K562 (cell line): Measurements from ENCODE around the gene LGALS3. TPM values are rescaled to one million over a fixed set of nuclear protein-coding genes. Genes with fewer than 3 reads are reported as not detected.

Experiments used
- ATAC-seq: fragments of 200-7000 bp; cut with Tn5 transposase; 3 replicates; pipeline ENCODE4 v1.9.1; 2020; ENCODE audit warnings: moderate library complexity
- BruUV-seq: library from RNA; stranded (reverse); fragments of 400-500 nt; replicated peaks from 2 replicates; lab custom pipeline; 2021; lab: Mats Ljungman, UMichigan
- CTCF ChIA-PET: fragments of 300-600 bp; formaldehyde crosslinking; extraction: SDS; loops from one replicate; lab custom pipeline; 2021; ENCODE audit warnings: low intra/inter-chr PET ratio; lab: Yijun Ruan, JAX
- POLR2A ChIA-PET: fragments of 300-600, 350-650 bp; sonication (Branson Sonifier 250); formaldehyde crosslinking; extraction: SDS; loops from one replicate; lab custom pipeline; 2021; ENCODE audit warnings: antibody characterized with exemption, inconsistent platforms; lab: Yijun Ruan, JAX
- DNase-seq, 4 experiments: peaks; one replicate each; pipeline versions ENCODE4 v3.0.0 to v3.0.0-alpha.2; 2011 to 2018; ENCODE audit warnings: low spot score in 3 of 4, mixed read lengths in 3 of 4; ENCODE audit errors: extremely low read depth in 1 of 4
- FAIRE-seq: peaks from 2 replicates; lab custom pipeline; 2011; peaks lifted over from hg19 to GRCh38; lab: Jason Lieb, UNC
- H2AFZ ChIP-seq: 2 replicates; pipeline ENCODE4 v1.6.0; 2011; ENCODE audit warnings: low read depth, low read length, control low read depth, inconsistent platforms
- H3K27ac ChIP-seq: fragments of 200-600 bp; 3 replicates; pipeline ENCODE4 v1.8.0; 2011; ENCODE audit warnings: low read depth, mild to moderate bottlenecking, control low read depth, inconsistent platforms, low read length, moderate library complexity, mixed read lengths; ENCODE audit errors: extremely low read depth
- H3K27me3 ChIP-seq, 2 experiments: fragments of 300-600 bp in 1 of 2; 2 replicates in 1 of 2; 3 replicates in 1 of 2; pipeline versions ENCODE4 v1.6.0 to v1.8.0; 2011; ENCODE audit warnings: inconsistent platforms in 2 of 2, low read length in 2 of 2, mild to moderate bottlenecking in 1 of 2, mixed read lengths in 1 of 2, moderate library complexity in 1 of 2; ENCODE audit not compliant: control insufficient read depth in 2 of 2, insufficient read depth in 2 of 2
- H3K36me3 ChIP-seq: fragments of 300-600 bp; 3 replicates; pipeline ENCODE4 v1.8.0; 2011; ENCODE audit warnings: mild to moderate bottlenecking, low read length, inconsistent platforms; ENCODE audit not compliant: control insufficient read depth, insufficient read depth
- H3K4me1 ChIP-seq, 2 experiments: fragments of 200-600 bp in 1 of 2; replicated peaks in 1 of 2; 2 replicates in 1 of 2; 3 replicates in 1 of 2; pipeline versions ENCODE4 v1.5.1 to v1.8.0; 2011; ENCODE audit warnings: inconsistent platforms in 2 of 2, low read length in 2 of 2, mild to moderate bottlenecking in 1 of 2, mixed read lengths in 1 of 2, moderate library complexity in 1 of 2; ENCODE audit not compliant: control insufficient read depth in 2 of 2, insufficient read depth in 2 of 2
- H3K4me2 ChIP-seq: 2 replicates; pipeline ENCODE4 v1.6.1; 2011; ENCODE audit warnings: low read length, control low read depth, inconsistent platforms, mixed read lengths; ENCODE audit not compliant: insufficient read depth
- H3K4me3 ChIP-seq: fragments of 200-600 bp; sonication (generic), shearing (Covaris generic); 2 replicates; pipeline ENCODE4 v1.5.1; 2016; ENCODE audit warnings: control low read depth, inconsistent platforms
- H3K79me2 ChIP-seq: fragments of 200-600 bp; 3 replicates; pipeline ENCODE4 v1.8.0; 2011; ENCODE audit warnings: low read length, inconsistent platforms; ENCODE audit not compliant: control insufficient read depth, insufficient read depth
- H3K9ac ChIP-seq, 2 experiments: 2 replicates each; pipeline versions ENCODE4 v1.6.0 to v1.6.1; 2011; ENCODE audit warnings: low read depth in 2 of 2, low read length in 2 of 2, control low read depth in 1 of 2, inconsistent platforms in 1 of 2, mild to moderate bottlenecking in 1 of 2, mixed read lengths in 1 of 2; ENCODE audit not compliant: insufficient read depth in 1 of 2
- H3K9me1 ChIP-seq: one replicate; pipeline ENCODE4 v1.6.0; 2011; ENCODE audit warnings: inconsistent platforms, mild to moderate bottlenecking, low read length, moderate library complexity; ENCODE audit not compliant: control insufficient read depth, insufficient read depth
- H3K9me3 ChIP-seq: replicated peaks from 2 replicates; pipeline ENCODE4 v1.5.1; 2011; ENCODE audit warnings: low read depth, low read length, inconsistent platforms; ENCODE audit not compliant: control insufficient read depth, insufficient read depth
- H4K20me1 ChIP-seq: replicated peaks from 2 replicates; pipeline ENCODE4 v1.6.1; 2011; ENCODE audit warnings: low read length, inconsistent platforms, mixed read lengths; ENCODE audit not compliant: control insufficient read depth, insufficient read depth
- ATF1 ChIP-seq, 2 experiments: fragments of 450-650 bp in 1 of 2; IDR thresholded peaks; 2 replicates each; pipeline ENCODE4 v1.6.1; 2016; ENCODE audit warnings: missing compliant biosample characterization in 1 of 2, missing genetic modification characterization in 1 of 2
- ATF7 ChIP-seq: fragments of 450-650 bp; IDR thresholded peaks from 2 replicates; pipeline ENCODE4 v1.7.1; 2014; ENCODE audit warnings: mild to moderate bottlenecking, moderate library complexity
- BACH1 ChIP-seq: fragments of 200-800 bp; sonication (Bioruptor generic); IDR thresholded peaks from 2 replicates; pipeline ENCODE4 v1.6.1; 2016; ENCODE audit warnings: missing genetic modification characterization, missing compliant biosample characterization
- CTBP1 ChIP-seq: fragments of 450-650 bp; IDR thresholded peaks from 2 replicates; pipeline ENCODE4 v1.6.1; 2016; ENCODE audit warnings: borderline replicate concordance
- NR4A1 ChIP-seq, 2 experiments: fragments of 250-450 bp in 1 of 2; fragments of 450-650 bp in 1 of 2; sonication (Bioruptor Pico) in 1 of 2; IDR thresholded peaks; 2 replicates each; pipeline versions ENCODE4 v1.4.0 to v1.6.1; 2016 to 2020; ENCODE audit warnings: mild to moderate bottlenecking in 2 of 2, missing compliant biosample characterization in 1 of 2, missing genetic modification characterization in 1 of 2, moderate library complexity in 1 of 2
- RFX7 ChIP-seq: fragments of 250-450 bp; sonication (Bioruptor Pico); IDR thresholded peaks from 2 replicates; pipeline ENCODE4 v1.5.1; 2021; ENCODE audit warnings: mild to moderate bottlenecking
- SMARCC2 ChIP-seq: fragments of 450-650 bp; IDR thresholded peaks from 2 replicates; pipeline ENCODE4 v1.6.1; 2017; ENCODE audit warnings: antibody characterized with exemption, moderate library complexity, mild to moderate bottlenecking, low read depth
- SMC3 ChIP-seq: conservative IDR thresholded peaks from 2 replicates; pipeline ENCODE4 v1.6.1; 2011; ENCODE audit warnings: low read depth, low read length, improper control_type of control experiment; ENCODE audit not compliant: insufficient read depth
- YBX1 ChIP-seq: fragments of 450-650 bp; IDR thresholded peaks from 2 replicates; pipeline ENCODE4 v1.7.1; 2016; ENCODE audit warnings: mild to moderate bottlenecking
- ZKSCAN3 ChIP-seq: fragments of 250-450 bp; sonication (Bioruptor Pico); IDR thresholded peaks from 2 replicates; pipeline ENCODE4 v1.4.0; 2020
- ZNF263 ChIP-seq: sonication (generic); formaldehyde crosslinking; IDR thresholded peaks from 2 replicates; pipeline ENCODE4 v1.8.0; 2022; ENCODE audit warnings: mild to moderate bottlenecking, missing genetic modification reagents, borderline replicate concordance
- ZNF384 ChIP-seq: IDR thresholded peaks from 2 replicates; pipeline ENCODE4 v1.6.1; 2012; ENCODE audit warnings: low read depth, low read length, improper control_type of control experiment
- ZNF780A ChIP-seq: fragments of 250-450 bp; sonication (Bioruptor Pico); IDR thresholded peaks from 2 replicates; pipeline ENCODE4 v1.5.0; 2021; ENCODE audit warnings: mild to moderate bottlenecking
- WGBS: fragments of 100-300 bp; shearing (Covaris generic); methylation state at CpG from one replicate; pipeline ENCODE4 v1.1.6; 2016; ENCODE audit warnings: low coverage, mixed read lengths; ENCODE audit not compliant: insufficient coverage; ENCODE audit errors: missing lambda C conversion rate; 5-methylcytosine and 5-hydroxymethylcytosine counted together
- in situ Hi-C: fragments of 300-500 bp; cut with MboI; formaldehyde crosslinking; loops from 4 replicates; pipeline ENCODE4 v1.15.0; 2018; ENCODE audit warnings: inconsistent platforms, mixed read lengths
- intact Hi-C: fragments of 100-400 bp; cut with micrococcal nuclease; formaldehyde crosslinking; loops from 2 replicates; pipeline ENCODE4 v1.14.2; 2022
- polyA plus RNA-seq, 8 experiments: library from polyadenylated mRNA; depleted of rRNA in 4 of 8; stranded (reverse) in 5 of 8; unstranded in 3 of 8; fragments of >200 nt; fragmentation: Nextera tagmentation in 2 of 8; fragmentation: Illumina TruSeq in 1 of 8; extraction: Ambion mirVana in 2 of 8; extraction: Trizol in 1 of 8; gene quantifications; 2 replicates each; pipeline versions ENCODE4 v1.2.1 to v1.2.3, GENCODE V29; 2011 to 2014; ENCODE audit warnings: inconsistent platforms in 1 of 8, missing spikeins in 1 of 8
- total RNA-seq, 7 experiments: library from RNA; depleted of rRNA in 6 of 7; stranded (reverse); fragments of >200 nt in 6 of 7; fragmentation: Illumina TruSeq in 2 of 7; extraction: Trizol in 2 of 7; gene quantifications; 2 replicates each; pipeline versions ENCODE4 v1.2.1 to v1.2.3, GENCODE V29; 2011 to 2021; ENCODE audit warnings: low replicate concordance in 1 of 7
- TF ChIP-seq, protein P1 (sequence below): sonication (generic); formaldehyde crosslinking; IDR thresholded peaks from 2 replicates; pipeline ENCODE4 v1.8.0; 2022; ENCODE audit warnings: mild to moderate bottlenecking, missing genetic modification reagents
- TF ChIP-seq, protein P2 (sequence below): fragments of 450-650 bp; IDR thresholded peaks from 2 replicates; pipeline ENCODE4 v1.6.1; 2016; ENCODE audit warnings: antibody characterized with exemption
- TF ChIP-seq, protein P3 (sequence below): fragments of 250-450 bp; sonication (Bioruptor Pico); IDR thresholded peaks from 2 replicates; pipeline ENCODE4 v1.5.0; 2021
- TF ChIP-seq, protein P4 (sequence below), 2 experiments: fragments of 450-650 bp; conservative IDR thresholded peaks; 2 replicates each; pipeline ENCODE4 v1.6.1; 2017; ENCODE audit warnings: mild to moderate bottlenecking in 2 of 2, moderate library complexity in 2 of 2

The LGALS3 gene
- total and polyA plus RNA-seq, 9 of the 15 experiments (the other 6 are each of a cell fraction or from before 2014, with no cell fraction given), result 0.04 to 1.9 (median 1.1) TPM

DNA sequence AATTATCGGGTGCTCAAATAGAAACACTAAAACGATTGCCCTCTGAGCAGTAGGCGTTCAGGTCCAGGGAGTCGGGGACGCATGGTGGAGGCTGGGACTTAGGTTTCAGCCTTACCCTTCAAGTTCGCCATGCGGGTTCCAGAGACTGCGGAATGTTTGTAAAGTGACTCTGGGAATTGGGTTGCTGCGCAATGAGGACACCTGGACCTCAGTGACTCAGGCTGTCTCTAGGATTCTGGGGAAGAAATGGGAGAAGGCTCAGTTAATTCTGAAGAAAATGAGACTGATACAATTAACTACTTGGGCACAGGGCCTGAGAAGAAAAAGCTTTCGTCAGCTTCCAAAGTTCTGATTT is 1.1 kb downstream of the LGALS3 start:
- TF ChIP-seq SMARCC2, result no peak
- TF ChIP-seq ZNF263 (CRISPR knock-in tag), result no peak
- TF ChIP-seq YBX1, result no peak
- TF ChIP-seq BACH1 (tag), result no peak
- TF ChIP-seq ZNF384, result no peak
- TF ChIP-seq ATF1 (CRISPR knock-in tag; IDR thresholded peaks at IDR 0.05), result no peak
- no peak for TF ChIP-seq ATF1 (tag; IDR thresholded peaks at IDR 0.05)
- no peak for TF ChIP-seq CTBP1
- no peak for TF ChIP-seq ATF7
- TF ChIP-seq, protein P1, sequence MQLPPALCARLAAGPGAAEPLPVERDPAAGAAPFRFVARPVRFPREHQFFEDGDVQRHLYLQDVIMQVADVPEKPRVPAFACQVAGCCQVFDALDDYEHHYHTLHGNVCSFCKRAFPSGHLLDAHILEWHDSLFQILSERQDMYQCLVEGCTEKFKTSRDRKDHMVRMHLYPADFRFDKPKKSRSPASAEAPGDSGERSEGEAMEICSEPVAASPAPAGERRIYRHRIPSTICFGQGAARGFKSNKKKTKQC (CRISPR knock-in tag), result no peak
- TF ChIP-seq, protein P2, sequence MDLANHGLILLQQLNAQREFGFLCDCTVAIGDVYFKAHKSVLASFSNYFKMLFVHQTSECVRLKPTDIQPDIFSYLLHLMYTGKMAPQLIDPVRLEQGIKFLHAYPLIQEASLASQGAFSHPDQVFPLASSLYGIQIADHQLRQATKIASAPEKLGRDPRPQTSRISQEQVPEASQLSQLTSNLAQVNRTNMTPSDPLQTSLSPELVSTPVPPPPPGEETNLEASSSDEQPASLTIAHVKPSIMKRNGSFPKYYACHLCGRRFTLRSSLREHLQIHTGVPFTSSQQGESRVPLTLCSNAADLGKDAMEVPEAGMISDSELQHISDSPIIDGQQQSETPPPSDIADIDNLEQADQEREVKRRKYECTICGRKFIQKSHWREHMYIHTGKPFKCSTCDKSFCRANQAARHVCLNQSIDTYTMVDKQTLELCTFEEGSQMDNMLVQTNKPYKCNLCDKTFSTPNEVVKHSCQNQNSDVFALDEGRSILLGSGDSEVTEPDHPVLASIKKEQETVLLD, result no peak
- TF ChIP-seq, protein P3, sequence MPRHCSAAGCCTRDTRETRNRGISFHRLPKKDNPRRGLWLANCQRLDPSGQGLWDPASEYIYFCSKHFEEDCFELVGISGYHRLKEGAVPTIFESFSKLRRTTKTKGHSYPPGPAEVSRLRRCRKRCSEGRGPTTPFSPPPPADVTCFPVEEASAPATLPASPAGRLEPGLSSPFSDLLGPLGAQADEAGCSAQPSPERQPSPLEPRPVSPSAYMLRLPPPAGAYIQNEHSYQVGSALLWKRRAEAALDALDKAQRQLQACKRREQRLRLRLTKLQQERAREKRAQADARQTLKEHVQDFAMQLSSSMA (CRISPR knock-in tag), result no peak
- TF ChIP-seq, protein P4, sequence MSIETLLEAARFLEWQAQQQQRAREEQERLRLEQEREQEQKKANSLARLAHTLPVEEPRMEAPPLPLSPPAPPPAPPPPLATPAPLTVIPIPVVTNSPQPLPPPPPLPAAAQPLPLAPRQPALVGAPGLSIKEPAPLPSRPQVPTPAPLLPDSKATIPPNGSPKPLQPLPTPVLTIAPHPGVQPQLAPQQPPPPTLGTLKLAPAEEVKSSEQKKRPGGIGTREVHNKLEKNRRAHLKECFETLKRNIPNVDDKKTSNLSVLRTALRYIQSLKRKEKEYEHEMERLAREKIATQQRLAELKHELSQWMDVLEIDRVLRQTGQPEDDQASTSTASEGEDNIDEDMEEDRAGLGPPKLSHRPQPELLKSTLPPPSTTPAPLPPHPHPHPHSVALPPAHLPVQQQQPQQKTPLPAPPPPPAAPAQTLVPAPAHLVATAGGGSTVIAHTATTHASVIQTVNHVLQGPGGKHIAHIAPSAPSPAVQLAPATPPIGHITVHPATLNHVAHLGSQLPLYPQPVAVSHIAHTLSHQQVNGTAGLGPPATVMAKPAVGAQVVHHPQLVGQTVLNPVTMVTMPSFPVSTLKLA (conservative IDR thresholded peaks at IDR 0.05), result no peak
- TF ChIP-seq NR4A1 (CRISPR knock-in tag; IDR thresholded peaks at IDR 0.05), result no peak
- no peak for TF ChIP-seq NR4A1 (tag; IDR thresholded peaks at IDR 0.05)
- no peak for TF ChIP-seq RFX7 (CRISPR knock-in tag)
- no peak for TF ChIP-seq ZNF780A (CRISPR knock-in tag)
- no peak for TF ChIP-seq ZKSCAN3 (CRISPR knock-in tag)
- no peak for TF ChIP-seq SMC3
- no peak overlapping the region; a peak in 1 of 4 replicates for H3K9ac ChIP-seq
- peaks cover 0 to 13% of the 10 kb centered on the region in 2 experiments; a peak in 2 of 5 replicates for H3K4me1 ChIP-seq
- intact Hi-C loops, result loop anchor here (5.0 kb wide), 1 partner anchor 43 kb away; no protein-coding TSS in a partner anchor
- no peak overlapping the region for H3K4me2 ChIP-seq
- H3K27ac ChIP-seq, result no peak overlapping the region
- POLR2A ChIA-PET, result no interaction called here
- no peak overlapping the region for H3K4me3 ChIP-seq
- H4K20me1 ChIP-seq, result no peaks in the 10 kb centered on the region
- no peaks in the 10 kb centered on the region for H3K9me3 ChIP-seq
- 95% methylated on average over 6 of the region's 10 CpGs for WGBS
- H3K36me3 ChIP-seq, result no peaks in the 10 kb centered on the region
- DNase-seq (no peak), ATAC-seq (no peak), FAIRE-seq (no peak)
- in situ Hi-C loops, result no loop called here
- no peaks in the 10 kb centered on the region for H3K9me1 ChIP-seq
- CTCF ChIA-PET, result no interaction called here
- H3K79me2 ChIP-seq, result no peaks in the 10 kb centered on the region
- no peaks in the 10 kb centered on the region for H3K27me3 ChIP-seq
- no TSS peak for BruUV-seq
- H2AFZ ChIP-seq, result no peak overlapping the region
